ENCODE measurements around the gene SIRT4.

DNA sequence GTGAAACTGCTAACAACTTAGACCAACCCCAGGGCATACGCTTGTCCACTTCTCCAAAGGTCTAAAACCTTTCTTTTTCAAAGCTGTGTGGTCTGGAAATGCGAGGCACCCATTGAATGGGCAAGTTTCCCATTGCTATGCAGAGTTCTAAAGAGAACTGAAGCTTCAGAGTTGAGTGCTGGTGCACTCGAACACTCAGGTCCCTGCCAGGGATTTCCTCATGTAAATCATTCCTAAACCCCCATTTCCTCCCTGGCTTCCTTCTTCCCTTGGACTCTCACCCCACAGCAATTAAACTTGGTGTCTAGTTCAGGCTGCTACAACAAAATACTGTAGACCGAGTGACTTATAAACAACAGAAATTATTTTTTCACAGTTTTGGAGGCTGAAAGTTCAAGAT, 34.4 kb upstream of the SIRT4 start:
- TF ChIP-seq, protein P1, sequence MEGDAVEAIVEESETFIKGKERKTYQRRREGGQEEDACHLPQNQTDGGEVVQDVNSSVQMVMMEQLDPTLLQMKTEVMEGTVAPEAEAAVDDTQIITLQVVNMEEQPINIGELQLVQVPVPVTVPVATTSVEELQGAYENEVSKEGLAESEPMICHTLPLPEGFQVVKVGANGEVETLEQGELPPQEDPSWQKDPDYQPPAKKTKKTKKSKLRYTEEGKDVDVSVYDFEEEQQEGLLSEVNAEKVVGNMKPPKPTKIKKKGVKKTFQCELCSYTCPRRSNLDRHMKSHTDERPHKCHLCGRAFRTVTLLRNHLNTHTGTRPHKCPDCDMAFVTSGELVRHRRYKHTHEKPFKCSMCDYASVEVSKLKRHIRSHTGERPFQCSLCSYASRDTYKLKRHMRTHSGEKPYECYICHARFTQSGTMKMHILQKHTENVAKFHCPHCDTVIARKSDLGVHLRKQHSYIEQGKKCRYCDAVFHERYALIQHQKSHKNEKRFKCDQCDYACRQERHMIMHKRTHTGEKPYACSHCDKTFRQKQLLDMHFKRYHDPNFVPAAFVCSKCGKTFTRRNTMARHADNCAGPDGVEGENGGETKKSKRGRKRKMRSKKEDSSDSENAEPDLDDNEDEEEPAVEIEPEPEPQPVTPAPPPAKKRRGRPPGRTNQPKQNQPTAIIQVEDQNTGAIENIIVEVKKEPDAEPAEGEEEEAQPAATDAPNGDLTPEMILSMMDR (IDR thresholded peaks at IDR 0.05): no peak
- TF ChIP-seq POLR2A (IDR thresholded peaks at IDR 0.05): no peak
